ENCODE measurements around the gene LSMEM2. TPM values are rescaled to one million over a fixed set of nuclear protein-coding genes. Genes with fewer than 3 reads are reported as not detected.
A peak's percentile ranks its signal among the peaks of the same experiment; 100 is the strongest.

LSMEM2 gene
- total and polyA plus RNA-seq, 9 of the 15 experiments (the other 6 are each of a cell fraction or from before 2014, with no cell fraction given) = not detected

GRCh38 chr3:50268703-50269451 is 10.0 kb upstream of the LSMEM2 start, which contains the start of gene SEMA3B:
Gene SEMA3B (plus strand): TSS chr3:50269147. CDS start chr3:50269241, 94 bp downstream.
- Histone ChIP-seq H3K27ac (ENCODE audit: extremely low read depth, low read depth, low read length) (no peak within 1 kb of the TSS), H3K4me1 (replicated peaks in 1 of 2; ENCODE audit: control insufficient read depth in 2 of 2, insufficient read depth in 2 of 2, low read length in 2 of 2) (peaks cover 7 to 65% of the 10 kb centered on the region in 2 experiments; a peak in 4 of 5 replicates), H3K4me2 (ENCODE audit: insufficient read depth, low read length) (no peak within 1 kb of the TSS), H3K9ac (ENCODE audit: insufficient read depth in 1 of 2, low read depth in 2 of 2, low read length in 2 of 2) (peak within 1 kb of the TSS in 1 of 2 experiments; percentile 26; a peak in 2 of 4 replicates), H3K36me3 (ENCODE audit: control insufficient read depth, insufficient read depth, low read length) (no peaks in the 10 kb centered on the region), H3K27me3 (ENCODE audit: control insufficient read depth in 2 of 2, insufficient read depth in 2 of 2, low read length in 2 of 2) (no peaks in the 10 kb centered on the region), H3K9me1 (ENCODE audit: control insufficient read depth, insufficient read depth, low read length) (no peaks in the 10 kb centered on the region), H3K4me3 (no peak within 1 kb of the TSS), H4K20me1 (replicated peaks; ENCODE audit: control insufficient read depth, insufficient read depth, low read length) (no peaks in the 10 kb centered on the region; the same call in 1 of the 2 replicates), H2AFZ (ENCODE audit: low read depth, low read length) (no peak within 1 kb of the TSS), H3K79me2 (ENCODE audit: control insufficient read depth, insufficient read depth, low read length) (no peaks in the 10 kb centered on the region), H3K9me3 (replicated peaks; ENCODE audit: control insufficient read depth, insufficient read depth, low read depth, low read length) (no peaks in the 10 kb centered on the region)
- POLR2A ChIA-PET = interaction anchor here (0.5 to 1.2 kb wide), 3 partner anchors 16 to 105 kb away, joined by 3 read pairs; no protein-coding TSS in a partner anchor
- BruUV-seq (replicated peaks) = no TSS peak
- no peak for DNase-seq (ENCODE audit: extremely low read depth in 1 of 4, low spot score in 3 of 4)
- intact Hi-C loops (cut with micrococcal nuclease) (no loop called here), in situ Hi-C loops (cut with MboI) (no loop called here)
- 24% methylated on average over 12 of the region's 21 CpGs for WGBS (ENCODE audit: insufficient coverage, low coverage, missing lambda C conversion rate)
- FAIRE-seq = no peak
- CTCF ChIA-PET (ENCODE audit: low intra/inter-chr PET ratio) = interaction anchor here (0.6 kb wide), 1 partner anchor 42 kb away, joined by 3 read pairs; no protein-coding TSS in a partner anchor
- ATAC-seq = no peak
- TF ChIP-seq MAX (CRISPR knock-in tag; IDR thresholded peaks at IDR 0.05) (no peak), ZNF143 (CRISPR knock-in tag; IDR thresholded peaks at IDR 0.05) (no peak), ZNF311 (CRISPR knock-in tag; IDR thresholded peaks at IDR 0.05) (no peak), ZNF121 (CRISPR knock-in tag; conservative IDR thresholded peaks at IDR 0.05) (0 out of 2 replicates have a peak, but pooled peaks have one; percentile 8)
